GM12878 (cell line): ENCODE measurements around the gene MSH4. TPM values are rescaled to one million over a fixed set of nuclear protein-coding genes. Genes with fewer than 3 reads are reported as not detected.

Experiments
- ATAC-seq: fragments of 200-7000 bp; cut with Tn5 transposase; 3 replicates; pipeline ENCODE4 v1.9.1; 2020; ENCODE audit warnings: mild to moderate bottlenecking, moderate library complexity
- BruUV-seq: library from RNA; stranded (reverse); fragments of 400-500 nt; replicated peaks from 2 replicates; lab custom pipeline; 2021; lab: Mats Ljungman, UMichigan
- CTCF ChIA-PET: fragments of 300-600 bp; sonication (Branson Sonifier 250); formaldehyde crosslinking; extraction: SDS; loops from one replicate; lab custom pipeline; 2021; ENCODE audit warnings: inconsistent platforms; lab: Yijun Ruan, JAX
- POLR2A ChIA-PET: fragments of 350-600 bp; formaldehyde crosslinking; extraction: SDS; loops from one replicate; lab custom pipeline; 2021; ENCODE audit warnings: inconsistent platforms; lab: Charles Lee
- RAD21 ChIA-PET: fragments of 300-600 bp; sonication (Branson Sonifier 250); formaldehyde crosslinking; loops from one replicate; lab custom pipeline; 2023; ENCODE audit warnings: antibody characterized with exemption; ENCODE audit not compliant: unreplicated experiment; lab: Charles Lee
- SMC1A ChIA-PET: fragments of 300-600 bp; sonication (Branson Sonifier 250); formaldehyde crosslinking; loops from one replicate; lab custom pipeline; 2023; ENCODE audit not compliant: unreplicated experiment, uncharacterized antibody; lab: Charles Lee
- DNase-seq: peaks from one replicate; pipeline ENCODE4 v3.0.0-alpha.2; 2011; ENCODE audit warnings: low read depth, low spot score
- FAIRE-seq: peaks from 3 replicates; lab custom pipeline; 2011; peaks lifted over from hg19 to GRCh38; lab: Jason Lieb, UNC
- H2AFZ ChIP-seq: 2 replicates; pipeline ENCODE4 v1.6.0; 2011; ENCODE audit warnings: low read depth, low read length, control low read depth; ENCODE audit not compliant: control insufficient read depth
- H3K27ac ChIP-seq: 2 replicates; pipeline ENCODE4 v1.5.1; 2011; ENCODE audit warnings: control low read depth; ENCODE audit not compliant: control insufficient read depth, insufficient read depth
- H3K27me3 ChIP-seq, 2 experiments: replicated peaks in 1 of 2; 2 replicates each; pipeline versions ENCODE4 v1.6.0 to v1.6.1; 2011; ENCODE audit warnings: low read length in 1 of 2; ENCODE audit not compliant: control insufficient read depth in 2 of 2, insufficient read depth in 2 of 2
- H3K36me3 ChIP-seq, 2 experiments: 2 replicates each; pipeline ENCODE4 v1.5.1; 2011; ENCODE audit warnings: low read length in 1 of 2; ENCODE audit not compliant: control insufficient read depth in 2 of 2, insufficient read depth in 2 of 2
- H3K4me1 ChIP-seq: 2 replicates; pipeline ENCODE4 v1.6.1; 2011; ENCODE audit warnings: mild to moderate bottlenecking, low read length, moderate library complexity, mixed read lengths; ENCODE audit not compliant: control insufficient read depth, insufficient read depth
- H3K4me2 ChIP-seq: 2 replicates; pipeline ENCODE4 v1.6.0; 2011; ENCODE audit warnings: control low read depth; ENCODE audit not compliant: control insufficient read depth, insufficient read depth
- H3K4me3 ChIP-seq: fragments of 200-600 bp; sonication (generic); 2 replicates; pipeline ENCODE4 v1.5.1; 2016
- H3K79me2 ChIP-seq: 2 replicates; pipeline ENCODE4 v1.6.0; 2011; ENCODE audit warnings: low read length; ENCODE audit not compliant: control insufficient read depth, insufficient read depth
- H3K9ac ChIP-seq: 2 replicates; pipeline ENCODE4 v1.8.0; 2011; ENCODE audit warnings: low read length, control low read depth, mixed read lengths; ENCODE audit not compliant: control insufficient read depth, insufficient read depth
- H3K9me3 ChIP-seq: replicated peaks from 3 replicates; pipeline ENCODE4 v1.5.1; 2011; ENCODE audit warnings: mild to moderate bottlenecking, low read length; ENCODE audit not compliant: control insufficient read depth, insufficient read depth
- H4K20me1 ChIP-seq: 2 replicates; pipeline ENCODE4 v1.6.0; 2011; ENCODE audit not compliant: control insufficient read depth, insufficient read depth
- BCL11A ChIP-seq: IDR thresholded peaks from 2 replicates; pipeline ENCODE4 v1.6.1; 2011; ENCODE audit warnings: low read depth, low read length
- FOS ChIP-seq: IDR thresholded peaks from 3 replicates; pipeline ENCODE4 v1.6.1; 2011; ENCODE audit warnings: borderline replicate concordance; ENCODE audit not compliant: insufficient read length; ENCODE audit errors: extremely low read depth
- MTA3 ChIP-seq: IDR thresholded peaks from 2 replicates; pipeline ENCODE4 v1.6.1; 2012; ENCODE audit warnings: low read length, inconsistent platforms, borderline replicate concordance
- RCOR1 ChIP-seq: conservative IDR thresholded peaks from 2 replicates; pipeline ENCODE4 v1.6.1; 2012; ENCODE audit warnings: low read depth, low read length, improper control_type of control experiment
- RFX5 ChIP-seq: IDR thresholded peaks from 2 replicates; pipeline ENCODE4 v1.6.1; 2011; ENCODE audit warnings: low read depth, low read length, improper control_type of control experiment
- YY1 ChIP-seq: IDR thresholded peaks from 2 replicates; pipeline ENCODE4 v1.6.1; 2011; ENCODE audit warnings: low read depth, mild to moderate bottlenecking, low read length
- ZNF207 ChIP-seq: fragments of 450-650 bp; IDR thresholded peaks from 2 replicates; pipeline ENCODE4 v1.6.1; 2014; ENCODE audit warnings: antibody characterized with exemption, mild to moderate bottlenecking, borderline replicate concordance
- WGBS: methylation state at CpG from one replicate; pipeline ENCODE4 v1.1.6; 2016; ENCODE audit warnings: low lambda C conversion rate; ENCODE audit not compliant: insufficient replicate concordance, insufficient coverage; ENCODE audit errors: missing lambda C conversion rate; 5-methylcytosine and 5-hydroxymethylcytosine counted together
- in situ Hi-C: fragments of 300-500 bp; cut with MboI; formaldehyde crosslinking; loops from 9 replicates; pipeline ENCODE4 v1.14.3; 2018; ENCODE audit warnings: mixed read lengths
- intact Hi-C: fragments of 100-400 bp; cut with micrococcal nuclease; formaldehyde crosslinking; loops from one replicate; pipeline ENCODE4 v1.14.2; 2022; ENCODE audit not compliant: unreplicated experiment
- polyA plus RNA-seq, 11 experiments: library from polyadenylated mRNA; depleted of rRNA in 4 of 11; unstranded in 6 of 11; stranded (reverse) in 5 of 11; fragments of >200 nt; fragmentation: Nextera tagmentation in 4 of 11; fragmentation: Illumina TruSeq in 1 of 11; extraction: Ambion mirVana in 4 of 11; extraction: Trizol in 1 of 11; gene quantifications; 1 replicate in 1 of 11; 2 replicates in 10 of 11; pipeline versions ENCODE4 v1.2.1 to v1.2.3, GENCODE V29; 2011 to 2016; ENCODE audit warnings: inconsistent platforms in 2 of 11, missing spikeins in 2 of 11, low read depth in 1 of 11
- total RNA-seq, 4 experiments: library from RNA; depleted of rRNA in 3 of 4; stranded (reverse); fragments of >200 nt in 3 of 4; fragmentation: Illumina TruSeq in 1 of 4; extraction: Trizol in 1 of 4; gene quantifications; 2 replicates each; pipeline versions ENCODE4 v1.2.1 to v1.2.3, GENCODE V29; 2013 to 2021
- TF ChIP-seq, protein P1 (sequence below): fragments of 450-650 bp; IDR thresholded peaks from 2 replicates; pipeline ENCODE4 v1.6.1; 2017; ENCODE audit warnings: low read depth, mild to moderate bottlenecking, moderate library complexity
- TF ChIP-seq, protein P2 (sequence below): IDR thresholded peaks from 2 replicates; pipeline ENCODE4 v1.6.1; 2012; ENCODE audit warnings: low read depth, low read length, improper control_type of control experiment
- TF ChIP-seq, protein P3 (sequence below): fragments of 450-650 bp; IDR thresholded peaks from 2 replicates; pipeline ENCODE4 v1.6.1; 2017; ENCODE audit warnings: mild to moderate bottlenecking, moderate library complexity
- TF ChIP-seq, protein P4 (sequence below): IDR thresholded peaks from 2 replicates; pipeline ENCODE4 v1.6.1; 2012; ENCODE audit warnings: low read depth, low read length, improper control_type of control experiment

MSH4 gene
- total and polyA plus RNA-seq, 10 of the 15 experiments (the other 5 are each of a cell fraction or from before 2014, with no cell fraction given): 0.04 to 0.34 (median 0.09) TPM; not detected in 3

DNA sequence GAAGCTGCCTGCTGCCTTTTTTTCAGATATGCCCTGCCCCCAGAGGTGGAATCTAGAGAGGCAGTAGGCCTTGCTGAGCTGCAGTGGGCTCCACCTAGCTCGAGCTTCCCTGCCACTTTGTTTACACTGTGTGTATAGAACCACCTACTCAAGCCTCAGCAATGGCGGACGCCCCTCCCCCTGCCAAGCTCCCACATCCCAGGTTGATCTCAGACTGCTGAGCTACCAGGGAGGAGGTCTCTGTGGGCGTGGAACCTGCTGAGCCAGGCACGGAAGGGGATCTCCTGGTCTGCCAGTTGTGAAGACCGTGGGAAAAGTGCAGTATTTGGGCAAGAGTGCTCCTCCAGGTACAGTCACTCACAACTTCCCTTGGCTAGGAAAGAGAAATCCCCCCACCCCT is 65.1 kb downstream of the MSH4 start:
- POLR2A ChIA-PET: no interaction called here
- FAIRE-seq (no peak), ATAC-seq (no peak), DNase-seq (no peak)
- Histone ChIP-seq H3K4me2 (no peak overlapping the region), H3K36me3 (no peaks in the 10 kb centered on the region), H4K20me1 (no peaks in the 10 kb centered on the region), H2AFZ (no peak overlapping the region), H3K9ac (no peak overlapping the region), H3K27ac (no peak overlapping the region), H3K4me1 (no peaks in the 10 kb centered on the region), H3K4me3 (no peak overlapping the region), H3K79me2 (no peaks in the 10 kb centered on the region), H3K9me3 (no peaks in the 10 kb centered on the region), H3K27me3 (no peaks in the 10 kb centered on the region)
- no TSS peak for BruUV-seq
- in situ Hi-C loops (no loop called here), intact Hi-C loops (no loop called here)
- TF ChIP-seq, protein P1, sequence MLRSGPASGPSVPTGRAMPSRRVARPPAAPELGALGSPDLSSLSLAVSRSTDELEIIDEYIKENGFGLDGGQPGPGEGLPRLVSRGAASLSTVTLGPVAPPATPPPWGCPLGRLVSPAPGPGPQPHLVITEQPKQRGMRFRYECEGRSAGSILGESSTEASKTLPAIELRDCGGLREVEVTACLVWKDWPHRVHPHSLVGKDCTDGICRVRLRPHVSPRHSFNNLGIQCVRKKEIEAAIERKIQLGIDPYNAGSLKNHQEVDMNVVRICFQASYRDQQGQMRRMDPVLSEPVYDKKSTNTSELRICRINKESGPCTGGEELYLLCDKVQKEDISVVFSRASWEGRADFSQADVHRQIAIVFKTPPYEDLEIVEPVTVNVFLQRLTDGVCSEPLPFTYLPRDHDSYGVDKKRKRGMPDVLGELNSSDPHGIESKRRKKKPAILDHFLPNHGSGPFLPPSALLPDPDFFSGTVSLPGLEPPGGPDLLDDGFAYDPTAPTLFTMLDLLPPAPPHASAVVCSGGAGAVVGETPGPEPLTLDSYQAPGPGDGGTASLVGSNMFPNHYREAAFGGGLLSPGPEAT: no peak
- 0 out of 2 replicates have a peak, but pooled peaks have one; percentile 24 for TF ChIP-seq YY1
- WGBS: 20% methylated on average over 6 of the region's 6 CpGs
- SMC1A ChIA-PET: no interaction called here
- CTCF ChIA-PET: no interaction called here
- RAD21 ChIA-PET: no interaction called here

DNA sequence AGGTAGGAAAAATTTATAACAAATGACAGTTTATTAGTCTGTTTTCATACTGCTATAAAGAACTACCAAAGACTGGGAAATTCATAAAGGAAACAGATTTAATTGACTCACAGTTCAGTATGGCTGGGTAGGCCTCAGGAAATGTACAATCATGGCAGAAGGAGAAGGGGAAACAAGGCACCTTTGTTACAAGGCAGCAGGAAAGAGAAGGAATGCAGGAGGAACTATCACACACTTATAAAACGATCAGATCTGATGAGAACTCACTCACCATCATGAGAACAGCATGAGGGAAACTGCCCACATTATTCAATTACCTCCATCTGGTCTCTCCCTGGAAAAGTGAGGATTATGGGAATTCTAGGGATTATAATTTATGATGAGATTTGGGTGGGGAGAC is 74.3 kb downstream of the MSH4 start:
- no TSS peak for BruUV-seq
- Histone ChIP-seq H3K27me3 (no peaks in the 10 kb centered on the region), H3K4me1 (no peaks in the 10 kb centered on the region), H3K27ac (no peak overlapping the region), H3K79me2 (no peaks in the 10 kb centered on the region), H3K4me3 (no peak overlapping the region), H2AFZ (no peak overlapping the region), H3K36me3 (no peaks in the 10 kb centered on the region), H3K4me2 (no peak overlapping the region), H3K9me3 (no peaks in the 10 kb centered on the region), H3K9ac (no peak overlapping the region), H4K20me1 (no peaks in the 10 kb centered on the region)
- ChIA-PET SMC1A (no interaction called here), CTCF (no interaction called here), POLR2A (no interaction called here), RAD21 (no interaction called here)
- ATAC-seq (no peak), DNase-seq (no peak), FAIRE-seq (no peak)
- intact Hi-C loops (no loop called here), in situ Hi-C loops (no loop called here)
- no peak for TF ChIP-seq MTA3
- no peak for TF ChIP-seq RCOR1
- TF ChIP-seq FOS: no peak
- TF ChIP-seq RFX5: no peak
- TF ChIP-seq, protein P2, sequence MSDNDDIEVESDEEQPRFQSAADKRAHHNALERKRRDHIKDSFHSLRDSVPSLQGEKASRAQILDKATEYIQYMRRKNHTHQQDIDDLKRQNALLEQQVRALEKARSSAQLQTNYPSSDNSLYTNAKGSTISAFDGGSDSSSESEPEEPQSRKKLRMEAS: no peak
- TF ChIP-seq ZNF207: no peak
- TF ChIP-seq, protein P3, sequence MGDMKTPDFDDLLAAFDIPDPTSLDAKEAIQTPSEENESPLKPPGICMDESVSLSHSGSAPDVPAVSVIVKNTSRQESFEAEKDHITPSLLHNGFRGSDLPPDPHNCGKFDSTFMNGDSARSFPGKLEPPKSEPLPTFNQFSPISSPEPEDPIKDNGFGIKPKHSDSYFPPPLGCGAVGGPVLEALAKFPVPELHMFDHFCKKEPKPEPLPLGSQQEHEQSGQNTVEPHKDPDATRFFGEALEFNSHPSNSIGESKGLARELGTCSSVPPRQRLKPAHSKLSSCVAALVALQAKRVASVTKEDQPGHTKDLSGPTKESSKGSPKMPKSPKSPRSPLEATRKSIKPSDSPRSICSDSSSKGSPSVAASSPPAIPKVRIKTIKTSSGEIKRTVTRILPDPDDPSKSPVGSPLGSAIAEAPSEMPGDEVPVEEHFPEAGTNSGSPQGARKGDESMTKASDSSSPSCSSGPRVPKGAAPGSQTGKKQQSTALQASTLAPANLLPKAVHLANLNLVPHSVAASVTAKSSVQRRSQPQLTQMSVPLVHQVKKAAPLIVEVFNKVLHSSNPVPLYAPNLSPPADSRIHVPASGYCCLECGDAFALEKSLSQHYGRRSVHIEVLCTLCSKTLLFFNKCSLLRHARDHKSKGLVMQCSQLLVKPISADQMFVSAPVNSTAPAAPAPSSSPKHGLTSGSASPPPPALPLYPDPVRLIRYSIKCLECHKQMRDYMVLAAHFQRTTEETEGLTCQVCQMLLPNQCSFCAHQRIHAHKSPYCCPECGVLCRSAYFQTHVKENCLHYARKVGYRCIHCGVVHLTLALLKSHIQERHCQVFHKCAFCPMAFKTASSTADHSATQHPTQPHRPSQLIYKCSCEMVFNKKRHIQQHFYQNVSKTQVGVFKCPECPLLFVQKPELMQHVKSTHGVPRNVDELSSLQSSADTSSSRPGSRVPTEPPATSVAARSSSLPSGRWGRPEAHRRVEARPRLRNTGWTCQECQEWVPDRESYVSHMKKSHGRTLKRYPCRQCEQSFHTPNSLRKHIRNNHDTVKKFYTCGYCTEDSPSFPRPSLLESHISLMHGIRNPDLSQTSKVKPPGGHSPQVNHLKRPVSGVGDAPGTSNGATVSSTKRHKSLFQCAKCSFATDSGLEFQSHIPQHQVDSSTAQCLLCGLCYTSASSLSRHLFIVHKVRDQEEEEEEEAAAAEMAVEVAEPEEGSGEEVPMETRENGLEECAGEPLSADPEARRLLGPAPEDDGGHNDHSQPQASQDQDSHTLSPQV: no peak
- TF ChIP-seq, protein P4, sequence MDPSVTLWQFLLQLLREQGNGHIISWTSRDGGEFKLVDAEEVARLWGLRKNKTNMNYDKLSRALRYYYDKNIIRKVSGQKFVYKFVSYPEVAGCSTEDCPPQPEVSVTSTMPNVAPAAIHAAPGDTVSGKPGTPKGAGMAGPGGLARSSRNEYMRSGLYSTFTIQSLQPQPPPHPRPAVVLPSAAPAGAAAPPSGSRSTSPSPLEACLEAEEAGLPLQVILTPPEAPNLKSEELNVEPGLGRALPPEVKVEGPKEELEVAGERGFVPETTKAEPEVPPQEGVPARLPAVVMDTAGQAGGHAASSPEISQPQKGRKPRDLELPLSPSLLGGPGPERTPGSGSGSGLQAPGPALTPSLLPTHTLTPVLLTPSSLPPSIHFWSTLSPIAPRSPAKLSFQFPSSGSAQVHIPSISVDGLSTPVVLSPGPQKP: no peak
- TF ChIP-seq BCL11A: no peak
- 0% methylated on average over 1 of the region's 1 CpG for WGBS
